NCI-H82 treated with DMSO at 0.1 percent for 48 hours (cell line): Measurements from ENCODE around the gene C16orf90.

Source experiments
- DNase-seq: peaks from one replicate; lab custom pipeline; 2025; ENCODE audit not compliant: unreplicated experiment; lab: John Stamatoyannopoulos, UW

Gene C16orf90

GRCh38 chr16:3467921-3468320 lies 27.4 kb downstream of the C16orf90 start:
- no peak for DNase-seq

GRCh38 chr16:3467182-3467581 lies 28.1 kb downstream of the C16orf90 start:
- DNase-seq = no peak

- no peak for DNase-seq
These were observed 29.2 kb downstream of the C16orf90 start for GRCh38 chr16:3465911-3466584.

- DNase-seq = no peak
These were observed 30.0 kb downstream of the C16orf90 start for GRCh38 chr16:3465301-3465700.

GRCh38 chr16:3461151-3461550 lies 34.1 kb downstream of the C16orf90 start:
- DNase-seq = no peak

GRCh38 chr16:3460585-3460984 lies 34.7 kb downstream of the C16orf90 start:
- DNase-seq = no peak

- no peak for DNase-seq
These were observed 35.2 kb downstream of the C16orf90 start for GRCh38 chr16:3460121-3460520.

GRCh38 chr16:3459401-3460090 lies 35.7 kb downstream of the C16orf90 start:
- DNase-seq = no peak

GRCh38 chr16:3458852-3459361 lies 36.4 kb downstream of the C16orf90 start:
- no peak for DNase-seq

GRCh38 chr16:3458278-3458851 lies 36.9 kb downstream of the C16orf90 start:
- no peak for DNase-seq

- peak; percentile 52 for DNase-seq
These were observed 37.6 kb downstream of the C16orf90 start for GRCh38 chr16:3457434-3458252.

- no peak for DNase-seq
These were observed 40.6 kb downstream of the C16orf90 start for GRCh38 chr16:3454631-3455147.

GRCh38 chr16:3454093-3454492 lies 41.2 kb downstream of the C16orf90 start:
- no peak for DNase-seq

- no peak for DNase-seq
These were observed 51.3 kb downstream of the C16orf90 start for GRCh38 chr16:3444032-3444388.
